ENCODE results near the gene ACOT7. TPM values are rescaled to one million over a fixed set of nuclear protein-coding genes. Genes with fewer than 3 reads are reported as not detected.

Gene ACOT7
- total and polyA plus RNA-seq, 2 donors (not counting 1 experiment from before 2014, with no cell fraction given): 4.2 to 4.6 TPM

GRCh38 chr1:6313393-6314200, 80.0 kb downstream of the ACOT7 start:
- H3K9me3 Mint-ChIP-seq (ENCODE audit: insufficient read depth): no peaks in the 10 kb centered on the region
- Histone ChIP-seq H3K4me1 (ENCODE audit: control insufficient read depth in 2 of 2, insufficient read depth in 2 of 2, low read length in 2 of 2) (no peaks in the 10 kb centered on the region), H2AFZ (ENCODE audit: insufficient read depth, low read depth, low read length, poor library complexity, severe bottlenecking) (no peak overlapping the region), H3K36me3 (replicated peaks in 1 of 2; ENCODE audit: control extremely low read depth in 1 of 2, control insufficient read depth in 1 of 2, extremely low read depth in 1 of 2, insufficient read depth in 2 of 2, low read length in 1 of 2) (no peaks in the 10 kb centered on the region), H4K20me1 (ENCODE audit: control insufficient read depth, insufficient read depth, low read length, poor library complexity, severe bottlenecking) (no peaks in the 10 kb centered on the region), H3K9ac (ENCODE audit: low read length) (no peak overlapping the region), H3K27me3 (replicated peaks in 1 of 4; ENCODE audit: control extremely low read depth in 1 of 4, control insufficient read depth in 3 of 4, insufficient read depth in 4 of 4, low read length in 3 of 4) (no peaks in the 10 kb centered on the region), H3K9me3 (ENCODE audit: control extremely low read depth in 1 of 3, control insufficient read depth in 2 of 3, insufficient read depth in 1 of 3, low read length in 2 of 3) (peaks cover 0 to 5% (median 0%) of the 10 kb centered on the region in 3 donors), H3K4me2 (replicated peaks; ENCODE audit: low read depth, low read length, poor library complexity, severe bottlenecking) (no peak overlapping the region), H3K27ac (ENCODE audit: low read length in 2 of 2) (no peak overlapping the region), H3K4me3 (ENCODE audit: control extremely low read depth in 1 of 5, extremely low read depth in 1 of 5, insufficient read depth in 1 of 5, low read depth in 2 of 5, low read length in 4 of 5) (no peak overlapping the region), H3K79me2 (ENCODE audit: control insufficient read depth, insufficient read depth, low read length) (no peaks in the 10 kb centered on the region)
- no peak overlapping the region for H3K4me3 Mint-ChIP-seq
- ATAC-seq (ENCODE audit: low read depth) (no peak), DNase-seq (no peak)
- no peaks in the 10 kb centered on the region for H3K27me3 Mint-ChIP-seq
- TF ChIP-seq, protein P1, sequence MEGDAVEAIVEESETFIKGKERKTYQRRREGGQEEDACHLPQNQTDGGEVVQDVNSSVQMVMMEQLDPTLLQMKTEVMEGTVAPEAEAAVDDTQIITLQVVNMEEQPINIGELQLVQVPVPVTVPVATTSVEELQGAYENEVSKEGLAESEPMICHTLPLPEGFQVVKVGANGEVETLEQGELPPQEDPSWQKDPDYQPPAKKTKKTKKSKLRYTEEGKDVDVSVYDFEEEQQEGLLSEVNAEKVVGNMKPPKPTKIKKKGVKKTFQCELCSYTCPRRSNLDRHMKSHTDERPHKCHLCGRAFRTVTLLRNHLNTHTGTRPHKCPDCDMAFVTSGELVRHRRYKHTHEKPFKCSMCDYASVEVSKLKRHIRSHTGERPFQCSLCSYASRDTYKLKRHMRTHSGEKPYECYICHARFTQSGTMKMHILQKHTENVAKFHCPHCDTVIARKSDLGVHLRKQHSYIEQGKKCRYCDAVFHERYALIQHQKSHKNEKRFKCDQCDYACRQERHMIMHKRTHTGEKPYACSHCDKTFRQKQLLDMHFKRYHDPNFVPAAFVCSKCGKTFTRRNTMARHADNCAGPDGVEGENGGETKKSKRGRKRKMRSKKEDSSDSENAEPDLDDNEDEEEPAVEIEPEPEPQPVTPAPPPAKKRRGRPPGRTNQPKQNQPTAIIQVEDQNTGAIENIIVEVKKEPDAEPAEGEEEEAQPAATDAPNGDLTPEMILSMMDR (IDR thresholded peaks at IDR 0.05): no peak
- no peak for TF ChIP-seq EZH2 (IDR thresholded peaks at IDR 0.05; ENCODE audit: borderline replicate concordance, insufficient read depth, low read depth, low read length, poor library complexity, severe bottlenecking)
- ChIA-PET POLR2A (no interaction called here), CTCF (no interaction called here)
- 94% methylated on average over 18 of the region's 18 CpGs for WGBS (ENCODE audit: insufficient coverage)
- H3K4me1 Mint-ChIP-seq: no peaks in the 10 kb centered on the region
- H3K27ac Mint-ChIP-seq: no peak overlapping the region
- intact Hi-C loops (cut with micrococcal nuclease): no loop called here

DNA sequence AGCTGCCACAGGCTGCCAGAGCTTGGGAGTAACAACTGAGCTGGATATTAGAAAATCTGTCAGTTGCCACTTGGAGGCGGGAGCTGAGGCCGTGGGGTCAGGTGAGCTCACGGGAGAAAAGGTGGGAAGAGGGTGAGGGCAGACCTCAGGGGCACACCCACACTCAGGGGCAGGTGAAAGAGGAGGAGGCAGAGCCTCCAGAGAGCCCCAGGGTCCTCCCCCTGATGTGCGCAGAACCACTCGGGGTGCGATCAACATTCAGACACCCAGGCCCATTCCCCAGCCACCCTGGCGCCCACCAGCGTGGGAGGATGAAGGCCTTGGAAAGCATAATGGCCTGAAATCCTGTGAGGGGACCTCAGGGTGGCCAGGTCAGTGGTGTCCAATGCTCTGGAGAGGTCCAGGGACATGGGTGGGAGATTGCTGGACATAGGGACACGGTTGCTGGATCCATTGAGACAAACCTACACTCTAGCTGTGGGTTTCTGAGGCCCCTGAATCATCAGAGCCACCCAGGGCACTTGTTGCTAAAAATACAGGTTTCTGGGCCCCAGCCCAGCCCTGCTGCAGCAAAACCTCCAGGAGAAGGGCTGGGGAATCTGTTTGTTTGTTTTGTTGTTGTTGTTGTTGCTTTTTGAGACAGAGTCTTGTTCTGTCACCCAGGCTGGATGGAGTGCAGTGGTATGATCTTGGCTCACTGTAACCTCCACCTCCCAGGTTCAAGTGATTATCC, 83.3 kb downstream of the ACOT7 start:
- Histone ChIP-seq H2AFZ (ENCODE audit: insufficient read depth, low read depth, low read length, poor library complexity, severe bottlenecking) (no peak overlapping the region), H3K9ac (ENCODE audit: low read length) (no peak overlapping the region), H4K20me1 (ENCODE audit: control insufficient read depth, insufficient read depth, low read length, poor library complexity, severe bottlenecking) (no peaks in the 10 kb centered on the region), H3K79me2 (ENCODE audit: control insufficient read depth, insufficient read depth, low read length) (no peaks in the 10 kb centered on the region), H3K27ac (ENCODE audit: low read length in 2 of 2) (no peak overlapping the region), H3K4me1 (ENCODE audit: control insufficient read depth in 2 of 2, insufficient read depth in 2 of 2, low read length in 2 of 2) (no peaks in the 10 kb centered on the region), H3K36me3 (replicated peaks in 1 of 2; ENCODE audit: control extremely low read depth in 1 of 2, control insufficient read depth in 1 of 2, extremely low read depth in 1 of 2, insufficient read depth in 2 of 2, low read length in 1 of 2) (no peaks in the 10 kb centered on the region), H3K4me2 (replicated peaks; ENCODE audit: low read depth, low read length, poor library complexity, severe bottlenecking) (no peak overlapping the region), H3K27me3 (replicated peaks in 1 of 4; ENCODE audit: control extremely low read depth in 1 of 4, control insufficient read depth in 3 of 4, insufficient read depth in 4 of 4, low read length in 3 of 4) (no peaks in the 10 kb centered on the region), H3K4me3 (ENCODE audit: control extremely low read depth in 1 of 5, extremely low read depth in 1 of 5, insufficient read depth in 1 of 5, low read depth in 2 of 5, low read length in 4 of 5) (no peak overlapping the region), H3K9me3 (ENCODE audit: control extremely low read depth in 1 of 3, control insufficient read depth in 2 of 3, insufficient read depth in 1 of 3, low read length in 2 of 3) (peaks cover 0 to 15% (median 0%) of the 10 kb centered on the region in 3 donors)
- H3K4me3 Mint-ChIP-seq: no peak overlapping the region
- WGBS (ENCODE audit: insufficient coverage): 95% methylated on average over 8 of the region's 9 CpGs
- intact Hi-C loops (cut with micrococcal nuclease): no loop called here
- POLR2A ChIA-PET: no interaction called here
- CTCF ChIA-PET: no interaction called here
- DNase-seq (no peak), ATAC-seq (ENCODE audit: low read depth) (no peak)
- no peak overlapping the region for H3K27ac Mint-ChIP-seq
- no peaks in the 10 kb centered on the region for H3K4me1 Mint-ChIP-seq
- no peaks in the 10 kb centered on the region for H3K9me3 Mint-ChIP-seq (ENCODE audit: insufficient read depth)
- H3K27me3 Mint-ChIP-seq: no peaks in the 10 kb centered on the region
- no peak for TF ChIP-seq EZH2 (IDR thresholded peaks at IDR 0.05; ENCODE audit: borderline replicate concordance, insufficient read depth, low read depth, low read length, poor library complexity, severe bottlenecking)
- TF ChIP-seq, protein P1 (IDR thresholded peaks at IDR 0.05): no peak
